K562 (cell line): ENCODE measurements around the gene SBK1. TPM values are rescaled to one million over a fixed set of nuclear protein-coding genes. Genes with fewer than 3 reads are reported as not detected.

ENCODE experiments used
- ATF2 ChIP-seq: sonication (generic); formaldehyde crosslinking; IDR thresholded peaks from 2 replicates; pipeline ENCODE4 v1.8.1; 2022; ENCODE audit warnings: missing genetic modification reagents
- CTBP1 ChIP-seq: fragments of 450-650 bp; IDR thresholded peaks from 2 replicates; pipeline ENCODE4 v1.6.1; 2016; ENCODE audit warnings: borderline replicate concordance
- CTCF ChIP-seq, 3 experiments: IDR thresholded peaks in 2 of 3; conservative IDR thresholded peaks in 1 of 3; 2 replicates each; pipeline ENCODE4 v1.5.1; 2011 to 2012; ENCODE audit warnings: low read length in 3 of 3, mild to moderate bottlenecking in 3 of 3, control low read depth in 2 of 3, improper control_type of control experiment in 1 of 3, inconsistent platforms in 1 of 3, low read depth in 1 of 3, mixed read lengths in 1 of 3, moderate library complexity in 1 of 3; ENCODE audit not compliant: insufficient read depth in 2 of 3
- GABPA ChIP-seq: fragments of 200-800 bp; sonication (Bioruptor generic); conservative IDR thresholded peaks from 2 replicates; pipeline ENCODE4 v1.6.1; 2016; ENCODE audit warnings: low read depth, missing genetic modification characterization, missing compliant biosample characterization
- KAT8 ChIP-seq: fragments of 450-650 bp; IDR thresholded peaks from 2 replicates; pipeline ENCODE4 v1.6.1; 2016; ENCODE audit warnings: low read depth, mild to moderate bottlenecking
- L3MBTL2 ChIP-seq: fragments of 450-650 bp; IDR thresholded peaks from 2 replicates; pipeline ENCODE4 v1.6.1; 2016; ENCODE audit warnings: mild to moderate bottlenecking, moderate library complexity
- MED1 ChIP-seq: sonication (generic); formaldehyde crosslinking; IDR thresholded peaks from 2 replicates; pipeline ENCODE4 v1.8.1; 2023; ENCODE audit warnings: missing genetic modification reagents, borderline replicate concordance
- PCBP1 ChIP-seq: fragments of 200-400 bp; formaldehyde crosslinking; IDR thresholded peaks from 2 replicates; pipeline ENCODE4 v1.6.1; 2018; ENCODE audit warnings: mild to moderate bottlenecking, low read depth, low read length; ENCODE audit not compliant: poor library complexity, severe bottlenecking
- RAD21 ChIP-seq, 2 experiments: fragments of 250-450 bp in 1 of 2; fragments of 450-650 bp in 1 of 2; sonication (Bioruptor Pico) in 1 of 2; formaldehyde crosslinking in 1 of 2; IDR thresholded peaks in 1 of 2; conservative IDR thresholded peaks in 1 of 2; 2 replicates each; pipeline versions ENCODE4 v1.4.0 to v1.8.0; 2020 to 2022; ENCODE audit warnings: mild to moderate bottlenecking in 2 of 2, moderate library complexity in 1 of 2
- RB1 ChIP-seq: fragments of 450-650 bp; IDR thresholded peaks from 2 replicates; pipeline ENCODE4 v1.6.1; 2017; ENCODE audit warnings: low read depth, mild to moderate bottlenecking
- RFX1 ChIP-seq: fragments of 450-650 bp; IDR thresholded peaks from 2 replicates; pipeline ENCODE4 v1.6.1; 2016; ENCODE audit warnings: mild to moderate bottlenecking, moderate library complexity
- RHOXF2B ChIP-seq: fragments of 250-450 bp; sonication (Bioruptor Pico); conservative IDR thresholded peaks from 2 replicates; pipeline ENCODE4 v1.5.1; 2021
- TAF1 ChIP-seq: IDR thresholded peaks from 2 replicates; pipeline ENCODE4 v1.6.1; 2011; ENCODE audit warnings: mild to moderate bottlenecking, low read length, moderate library complexity; ENCODE audit not compliant: insufficient read depth, control insufficient read depth, severe bottlenecking; ENCODE audit errors: extremely low read depth
- TAL1 ChIP-seq: fragments of 450-650 bp; IDR thresholded peaks from 2 replicates; pipeline ENCODE4 v1.6.1; 2016; ENCODE audit warnings: mild to moderate bottlenecking
- TCF7 ChIP-seq: sonication (generic); IDR thresholded peaks from 2 replicates; pipeline ENCODE4 v1.6.1; 2016; ENCODE audit warnings: antibody characterized with exemption, borderline replicate concordance
- TSC22D4 ChIP-seq: fragments of 450-650 bp; IDR thresholded peaks from 2 replicates; pipeline ENCODE4 v1.6.1; 2016; ENCODE audit warnings: missing genetic modification characterization, missing biosample characterization, control low read depth
- UBTF ChIP-seq, 2 experiments: IDR thresholded peaks; 2 replicates each; pipeline ENCODE4 v1.6.1; 2012; ENCODE audit warnings: improper control_type of control experiment in 2 of 2, low read depth in 2 of 2, low read length in 2 of 2, borderline replicate concordance in 1 of 2
- ZBTB9 ChIP-seq: fragments of 450-650 bp; formaldehyde crosslinking; IDR thresholded peaks from 2 replicates; pipeline ENCODE4 v1.4.0; 2020; ENCODE audit warnings: mild to moderate bottlenecking, moderate library complexity
- polyA plus RNA-seq, 8 experiments: library from polyadenylated mRNA; depleted of rRNA in 4 of 8; stranded (reverse) in 5 of 8; unstranded in 3 of 8; fragments of >200 nt; fragmentation: Nextera tagmentation in 2 of 8; fragmentation: Illumina TruSeq in 1 of 8; extraction: Ambion mirVana in 2 of 8; extraction: Trizol in 1 of 8; gene quantifications; 2 replicates each; pipeline versions ENCODE4 v1.2.1 to v1.2.3, GENCODE V29; 2011 to 2014; ENCODE audit warnings: inconsistent platforms in 1 of 8, missing spikeins in 1 of 8
- total RNA-seq, 7 experiments: library from RNA; depleted of rRNA in 6 of 7; stranded (reverse); fragments of >200 nt in 6 of 7; fragmentation: Illumina TruSeq in 2 of 7; extraction: Trizol in 2 of 7; gene quantifications; 2 replicates each; pipeline versions ENCODE4 v1.2.1 to v1.2.3, GENCODE V29; 2011 to 2021; ENCODE audit warnings: low replicate concordance in 1 of 7

Gene SBK1
- total and polyA plus RNA-seq, 9 of the 15 experiments (the other 6 are each of a cell fraction or from before 2014, with no cell fraction given) = 0.01 to 0.07 (median 0.03) TPM; not detected in 6

- TF ChIP-seq CTCF (IDR thresholded peaks at IDR 0.05 in 2 of 3, conservative IDR thresholded peaks at IDR 0.05 in 1 of 3; ENCODE audit: insufficient read depth in 2 of 3, low read depth in 1 of 3, low read length in 3 of 3) = peak; percentile 93 to 95 (median 95)
- TF ChIP-seq PCBP1 = no peak
- TF ChIP-seq L3MBTL2 = peak; percentile 81
- no peak for TF ChIP-seq RHOXF2B (CRISPR knock-in tag)
- TF ChIP-seq CTBP1 = peak; percentile 49; the same call in 1 of the 2 replicates
- no peak for TF ChIP-seq TAF1
- peak; percentile 91 to 95 for TF ChIP-seq RAD21 (CRISPR knock-in tag; conservative IDR thresholded peaks at IDR 0.05 in 1 of 2, IDR thresholded peaks at IDR 0.05 in 1 of 2)
- peak; percentile 82; the same call in 1 of the 2 replicates for TF ChIP-seq TCF7
- TF ChIP-seq ZBTB9 = peak; percentile 89; the same call in 1 of the 2 replicates
- TF ChIP-seq MED1 (CRISPR knock-in tag) = no peak
- 0 out of 2 replicates have a peak, but pooled peaks have one; percentile 42 for TF ChIP-seq GABPA
- no peak for TF ChIP-seq UBTF (IDR thresholded peaks at IDR 0.05; ENCODE audit: borderline replicate concordance in 1 of 2, low read depth in 2 of 2, low read length in 2 of 2)
- TF ChIP-seq RB1 = peak; percentile 75
- no peak for TF ChIP-seq KAT8
- TF ChIP-seq TAL1 = no peak
- no peak for TF ChIP-seq TSC22D4
- no peak for TF ChIP-seq ATF2 (CRISPR knock-in tag)
- TF ChIP-seq RFX1 = no peak
Observed at GRCh38 chr16:28277537-28278388, 14.6 kb upstream of the SBK1 start (continued).
